Gastrocnemius medialis (tissue), 4 donors: Measurements from ENCODE around the gene EWSR1.

Experiments
- CTCF ChIP-seq, 5 experiments: fragments of 450-650 bp in 3 of 5; fragments of 200-600 bp in 2 of 5; sonication (generic) in 2 of 5; IDR thresholded peaks in 4 of 5; conservative IDR thresholded peaks in 1 of 5; 1 replicate in 4 of 5; 2 replicates in 1 of 5; pipeline ENCODE4 v1.5.1; 2016 to 2019; ENCODE audit warnings: antibody characterized with exemption in 5 of 5, mild to moderate bottlenecking in 3 of 5, moderate library complexity in 3 of 5
- POLR2A ChIP-seq, 2 donors: fragments of 450-650 bp; IDR thresholded peaks; one replicate each; pipeline ENCODE4 v1.6.1; 2017; ENCODE audit warnings: antibody characterized with exemption in 2 of 2, mild to moderate bottlenecking in 2 of 2, moderate library complexity in 2 of 2

DNA sequence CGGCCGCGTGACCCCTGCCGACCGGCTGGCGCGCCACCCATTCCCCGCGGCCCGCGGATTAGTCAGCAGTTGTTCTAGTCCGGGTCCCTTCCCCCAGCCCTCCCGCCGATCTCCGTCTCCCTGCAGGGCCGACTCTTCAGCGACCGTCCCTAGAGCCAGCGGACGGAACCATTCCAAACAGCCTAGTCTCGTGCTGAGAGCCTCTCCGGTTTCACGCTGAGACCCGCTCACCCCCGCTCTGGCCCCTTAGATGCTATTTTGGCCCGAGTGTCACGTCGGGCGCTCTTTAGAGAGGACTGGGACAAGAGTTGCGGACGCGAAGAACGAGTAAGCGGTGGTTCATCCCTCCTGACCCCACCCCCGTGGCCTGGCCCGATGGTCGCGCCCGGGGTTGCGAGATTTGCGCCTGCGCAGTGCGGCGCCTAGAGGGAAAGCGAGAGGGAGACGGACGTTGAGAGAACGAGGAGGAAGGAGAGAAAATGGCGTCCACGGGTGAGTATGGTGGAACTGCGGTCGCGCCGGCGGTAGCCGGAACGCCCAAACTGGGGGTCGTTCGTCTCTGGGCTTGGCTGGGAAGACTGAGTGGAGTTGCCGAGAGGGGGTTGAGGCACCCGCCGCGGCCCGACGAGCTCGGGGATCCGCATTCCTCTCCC, at the start of gene EWSR1, which contains the start of gene RHBDD3:
- TF ChIP-seq POLR2A (IDR thresholded peaks at IDR 0.05) (peak; percentile 85 to 89), CTCF (IDR thresholded peaks at IDR 0.05 in 4 of 5, conservative IDR thresholded peaks at IDR 0.05 in 1 of 5) (peak in 2 of 5 experiments; percentile 28 to 29)
